GM08714 (cell line): ENCODE data around the gene ATP5IF1.

Experiments used
- H3K4me3 ChIP-seq: fragments of 200-500 bp; sonication (Bioruptor generic); 2 replicates; pipeline ENCODE4 v1.5.1; 2014; ENCODE audit warnings: mild to moderate bottlenecking, low read length, inconsistent platforms
- ZNF274 ChIP-seq: IDR thresholded peaks from 2 replicates; pipeline ENCODE4 v1.6.1; 2012; ENCODE audit warnings: mild to moderate bottlenecking, low read depth, low read length

Gene ATP5IF1

DNA sequence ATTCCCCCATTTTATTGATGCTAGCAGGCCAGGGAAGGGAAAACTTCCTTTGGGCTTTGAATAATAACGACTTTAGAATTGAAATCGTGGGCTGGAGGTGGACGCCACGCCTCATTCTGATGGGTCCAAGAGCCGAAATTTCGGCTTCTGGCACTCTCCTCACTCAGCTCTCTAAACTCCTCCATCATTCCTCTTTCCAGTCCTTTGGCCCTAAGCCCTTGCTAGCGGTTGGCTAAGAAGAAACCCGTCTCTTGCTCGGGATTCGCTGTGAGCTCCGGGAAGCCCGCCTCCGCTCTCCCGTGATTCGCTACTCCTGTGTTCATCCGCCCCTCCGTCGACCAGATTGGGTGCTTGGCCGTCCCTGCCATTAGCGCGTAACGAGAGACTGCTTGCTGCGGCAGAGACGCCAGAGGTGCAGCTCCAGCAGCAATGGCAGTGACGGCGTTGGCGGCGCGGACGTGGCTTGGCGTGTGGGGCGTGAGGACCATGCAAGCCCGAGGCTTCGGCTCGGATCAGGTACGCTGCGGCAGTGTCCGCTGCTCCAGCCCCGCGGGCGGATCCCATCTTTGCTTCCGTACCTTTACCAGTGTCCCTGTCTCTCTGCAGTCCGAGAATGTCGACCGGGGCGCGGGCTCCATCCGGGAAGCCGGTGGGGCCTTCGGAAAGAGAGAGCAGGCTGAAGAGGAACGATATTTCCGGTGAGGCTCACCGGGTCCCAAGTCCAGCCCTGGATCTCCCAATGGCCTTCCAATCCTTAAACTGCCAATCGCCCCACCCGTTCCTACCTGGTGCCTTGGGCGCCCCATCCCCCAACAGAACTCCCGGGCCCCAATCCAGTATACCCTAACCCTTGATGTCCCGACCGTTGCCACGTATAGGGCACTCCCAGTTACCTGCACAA is at the start of gene ATP5IF1:
Gene ATP5IF1 (plus strand): TSS at position 370 of the 901 bp plus-strand sequence. CDS start 60 bp downstream, at position 430.
- no peak for TF ChIP-seq ZNF274

DNA sequence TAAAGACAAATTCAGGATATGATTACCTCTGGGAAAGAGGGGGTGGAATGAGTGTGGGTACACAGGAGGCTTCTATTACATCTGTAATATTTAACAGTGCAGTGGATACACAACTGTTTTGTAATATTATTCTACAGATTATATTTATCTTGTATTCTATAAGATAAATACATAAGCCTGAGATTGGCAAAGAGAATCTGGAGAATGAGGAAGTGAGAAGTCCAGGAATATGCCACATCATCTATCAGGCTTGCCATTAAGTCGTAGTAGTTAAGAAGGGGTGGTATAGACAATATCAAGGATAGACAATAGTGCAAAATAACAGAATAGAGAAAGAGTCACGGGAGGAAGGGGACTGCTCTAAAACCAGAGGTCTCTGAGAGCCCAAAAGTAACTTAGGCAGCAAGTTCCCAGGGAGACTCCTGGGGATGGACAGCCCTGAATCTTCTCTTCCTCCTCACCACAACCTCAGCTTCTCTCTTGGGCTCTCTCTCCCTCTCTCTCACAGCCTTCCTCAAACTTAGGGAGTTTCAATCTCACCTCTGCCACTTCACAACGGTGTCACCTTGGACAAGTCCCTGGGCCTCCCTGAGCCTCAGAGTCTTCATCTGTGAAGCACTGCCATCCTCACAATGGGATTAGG is 45.5 kb upstream of the ATP5IF1 start:
- no peak overlapping the region for H3K4me3 ChIP-seq
- no peak for TF ChIP-seq ZNF274

More for the DNA sequence above, at the start of gene ATP5IF1:
- H3K4me3 ChIP-seq = peak within 1 kb of the TSS; percentile 79

DNA sequence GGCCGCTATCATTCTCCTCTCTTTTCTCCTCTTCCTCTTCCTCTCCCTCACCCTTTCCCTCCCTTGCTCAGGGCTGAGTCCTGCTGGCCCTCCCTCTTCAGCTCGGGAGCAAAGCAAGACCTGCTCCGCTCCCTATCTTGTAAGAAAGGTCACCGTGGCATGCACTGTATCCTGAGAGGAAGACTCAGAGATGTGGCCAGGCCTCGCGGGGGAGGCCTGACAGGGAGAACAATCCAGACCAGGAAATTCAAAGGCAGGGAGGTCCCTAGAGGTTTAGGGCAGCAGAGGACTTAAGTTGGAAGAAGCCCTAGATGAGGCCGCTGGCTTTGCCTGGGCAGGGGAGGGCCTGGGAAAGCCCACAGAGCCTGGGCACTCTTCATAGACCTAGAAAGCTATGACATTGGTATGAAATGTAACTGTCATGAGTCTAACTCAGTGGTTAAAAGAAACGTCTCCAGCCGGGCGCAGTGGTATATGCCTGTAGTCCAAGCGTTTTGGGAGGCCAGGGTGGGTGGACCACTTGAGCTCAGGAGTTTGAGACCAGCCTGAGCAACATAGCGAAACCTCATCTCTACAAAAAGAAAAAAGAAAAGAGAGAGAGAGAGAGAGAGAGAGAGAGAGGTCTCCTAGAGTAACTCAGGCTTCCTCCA is 44.8 kb upstream of the ATP5IF1 start:
- no peak for TF ChIP-seq ZNF274
- H3K4me3 ChIP-seq = no peak overlapping the region

DNA sequence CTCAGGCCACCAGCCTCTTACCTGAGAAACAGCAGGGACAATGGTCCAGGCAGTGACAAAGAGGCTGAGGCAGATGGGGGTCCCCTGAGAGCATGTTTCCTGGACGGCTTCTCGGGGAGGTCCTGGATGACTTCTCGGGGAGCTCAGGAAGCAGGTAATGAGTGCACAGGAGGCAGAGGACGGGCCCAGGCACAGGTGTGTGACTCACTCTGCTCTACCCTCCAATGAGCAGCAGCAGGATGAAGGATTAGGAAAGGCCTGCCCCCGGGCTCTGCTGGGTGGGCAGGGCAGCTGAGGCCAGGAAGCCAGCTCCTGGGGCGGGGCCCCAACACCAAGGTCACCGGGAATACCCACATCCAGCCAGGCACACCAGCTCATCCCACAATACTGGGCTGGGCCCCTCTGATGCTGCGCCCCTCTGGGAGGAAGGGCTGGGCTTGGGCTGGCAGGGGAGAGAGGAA is 42.2 kb upstream of the ATP5IF1 start:
- no peak for TF ChIP-seq ZNF274
- no peak overlapping the region for H3K4me3 ChIP-seq

DNA sequence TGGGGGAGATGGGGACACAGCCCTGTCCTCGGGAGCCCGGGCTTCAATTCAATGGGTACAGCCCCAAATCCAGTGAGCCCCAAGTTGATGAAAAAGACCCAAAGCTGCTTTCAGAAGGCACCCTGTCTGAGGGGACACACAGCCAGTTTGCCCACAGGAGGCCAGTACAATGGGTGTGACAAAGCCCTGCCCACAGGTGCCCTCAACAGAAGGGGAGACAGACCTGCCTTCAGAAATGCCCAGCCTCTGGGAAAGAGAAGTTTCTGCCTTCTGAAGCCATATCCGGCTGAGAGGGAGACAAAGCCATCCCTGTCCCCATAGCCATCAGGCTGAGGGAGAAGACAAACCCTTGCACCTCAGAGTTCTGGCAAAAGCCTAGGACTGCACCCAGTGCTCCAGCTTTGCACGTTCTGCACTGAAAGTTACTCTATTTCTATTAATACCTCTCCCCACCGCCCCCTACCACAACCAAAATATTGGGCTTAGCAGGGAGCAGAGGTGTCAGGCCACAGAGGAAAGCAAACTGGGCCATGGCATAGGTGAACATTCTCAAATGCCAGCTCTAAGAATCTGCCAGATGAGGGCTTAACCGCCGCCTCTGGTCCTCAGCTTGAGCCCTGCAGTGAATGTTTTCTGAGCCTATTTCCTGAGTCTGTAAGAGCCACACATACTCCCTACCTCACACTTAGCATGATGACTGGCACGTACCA is 41.4 kb upstream of the ATP5IF1 start:
- no peak for TF ChIP-seq ZNF274

DNA sequence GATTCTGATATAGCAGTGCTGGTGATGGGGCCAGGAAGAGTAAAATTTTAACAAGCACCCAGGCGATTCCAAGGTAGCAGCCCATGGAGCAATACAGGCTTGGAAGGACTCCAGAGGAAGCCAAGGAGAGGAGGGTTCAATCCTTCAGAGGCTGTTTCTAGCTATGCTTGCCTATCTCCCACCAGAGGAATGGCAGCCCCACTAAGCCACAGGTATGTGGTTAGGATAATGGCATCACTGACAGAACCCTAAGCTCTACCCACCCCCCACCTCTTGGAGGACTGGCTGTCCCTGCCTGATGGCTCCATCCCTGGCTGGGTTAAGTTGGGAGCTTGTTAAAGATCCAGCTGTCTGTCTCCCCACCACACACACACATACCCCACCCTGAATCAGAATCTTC is 40.1 kb upstream of the ATP5IF1 start:
- no peak for TF ChIP-seq ZNF274
- no peak overlapping the region for H3K4me3 ChIP-seq

More for the DNA sequence above, 41.4 kb upstream of the ATP5IF1 start:
- H3K4me3 ChIP-seq = no peak overlapping the region

DNA sequence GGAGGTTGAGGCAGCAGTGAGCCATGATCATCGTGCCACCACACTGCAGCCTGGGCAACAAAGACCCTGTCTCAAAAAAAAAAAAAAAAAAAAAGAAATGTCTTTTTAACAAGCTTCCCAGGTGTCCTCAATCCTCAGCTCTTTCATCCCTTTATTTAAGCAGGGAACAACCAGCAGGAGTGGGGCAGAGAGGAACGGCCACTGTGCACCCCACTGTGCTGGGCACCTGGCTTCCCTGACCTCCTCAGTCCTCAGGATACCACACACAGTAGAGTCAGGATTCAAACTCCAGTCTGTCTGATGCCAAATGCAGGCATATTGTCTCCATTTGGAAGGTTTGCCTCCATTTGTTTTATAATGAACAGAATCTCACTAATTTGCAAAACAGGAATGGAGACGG is 39.6 kb upstream of the ATP5IF1 start:
- no peak for TF ChIP-seq ZNF274
- H3K4me3 ChIP-seq = no peak overlapping the region

DNA sequence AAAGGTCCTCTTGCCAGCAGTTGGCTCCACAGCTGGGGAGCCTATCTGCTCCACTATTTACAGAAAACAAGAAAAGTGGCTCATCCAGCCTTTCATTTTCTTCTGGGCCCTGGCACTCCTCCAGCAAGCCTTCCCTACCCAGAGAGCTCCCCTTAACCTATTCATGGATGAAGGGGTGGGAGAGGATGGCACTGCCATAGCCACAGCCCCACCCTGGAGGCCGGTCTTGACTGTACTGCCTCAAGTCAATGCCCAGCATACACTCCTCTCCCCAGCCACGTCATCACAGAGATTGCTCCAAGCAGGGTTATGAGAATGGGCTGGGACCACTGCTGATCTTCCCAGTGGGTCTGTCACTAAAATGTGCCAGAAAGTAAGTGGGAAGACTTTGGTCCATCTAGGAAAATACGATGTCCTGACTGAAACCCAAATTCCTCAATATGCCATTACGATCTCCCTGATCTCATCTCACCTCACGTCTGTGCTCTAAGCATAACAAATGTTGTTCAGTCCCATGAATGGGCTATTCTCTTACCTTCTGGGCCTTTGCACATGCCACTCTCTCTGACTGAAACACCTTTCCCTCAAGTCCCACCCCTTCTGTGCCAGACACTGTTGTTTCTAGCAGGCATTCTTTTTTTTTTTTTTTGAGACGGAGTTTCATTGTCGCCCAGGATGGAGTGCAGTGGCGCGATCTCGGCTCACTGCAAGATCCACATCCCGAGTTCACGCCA is 38.1 kb upstream of the ATP5IF1 start:
- TF ChIP-seq ZNF274 = no peak
- H3K4me3 ChIP-seq = no peak overlapping the region

DNA sequence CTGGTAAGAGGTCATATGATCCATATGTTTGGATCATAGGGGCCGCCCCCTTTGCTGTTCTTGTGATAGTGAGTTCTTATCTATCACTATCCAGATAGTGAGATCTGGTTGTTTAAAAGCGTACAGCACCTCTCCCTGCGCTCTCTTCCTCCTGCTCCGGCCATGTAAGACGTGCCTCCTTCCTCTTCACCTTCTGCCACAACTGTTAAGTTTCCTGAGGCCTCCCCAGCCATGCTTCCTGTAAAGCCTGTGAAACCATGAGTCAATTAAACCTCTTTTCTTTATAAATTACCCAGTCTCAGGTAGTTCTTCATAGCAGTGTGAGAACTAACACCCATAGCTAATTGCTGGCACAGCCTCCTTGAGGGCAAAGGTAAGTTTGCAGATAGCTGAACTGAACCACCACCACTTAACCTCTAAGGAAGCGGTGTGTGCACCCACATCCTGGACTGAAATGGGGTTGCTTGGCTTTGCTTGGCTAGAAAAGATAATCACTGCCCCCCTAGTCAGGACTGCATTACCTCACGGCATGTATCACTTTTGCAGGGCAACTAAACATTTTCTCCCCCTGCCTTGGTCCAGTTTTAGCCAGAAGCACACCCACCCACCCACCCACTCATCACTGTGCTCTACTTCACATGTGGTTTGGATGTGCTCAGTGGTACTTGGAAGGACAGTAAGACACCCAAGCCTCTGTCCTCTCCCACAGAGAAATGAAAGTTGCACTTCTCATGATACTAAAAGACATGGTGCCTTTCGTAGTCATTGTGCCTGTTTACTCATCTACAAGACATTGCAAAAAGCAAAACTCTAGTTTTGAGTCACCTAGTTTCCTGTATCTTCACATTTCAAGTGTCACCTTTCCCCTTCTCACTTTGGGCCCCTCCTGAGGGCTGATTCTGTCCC is 36.3 kb upstream of the ATP5IF1 start:
- no peak for TF ChIP-seq ZNF274
- H3K4me3 ChIP-seq = peak overlapping the region; percentile 51; the same call in 1 of the 2 replicates

DNA sequence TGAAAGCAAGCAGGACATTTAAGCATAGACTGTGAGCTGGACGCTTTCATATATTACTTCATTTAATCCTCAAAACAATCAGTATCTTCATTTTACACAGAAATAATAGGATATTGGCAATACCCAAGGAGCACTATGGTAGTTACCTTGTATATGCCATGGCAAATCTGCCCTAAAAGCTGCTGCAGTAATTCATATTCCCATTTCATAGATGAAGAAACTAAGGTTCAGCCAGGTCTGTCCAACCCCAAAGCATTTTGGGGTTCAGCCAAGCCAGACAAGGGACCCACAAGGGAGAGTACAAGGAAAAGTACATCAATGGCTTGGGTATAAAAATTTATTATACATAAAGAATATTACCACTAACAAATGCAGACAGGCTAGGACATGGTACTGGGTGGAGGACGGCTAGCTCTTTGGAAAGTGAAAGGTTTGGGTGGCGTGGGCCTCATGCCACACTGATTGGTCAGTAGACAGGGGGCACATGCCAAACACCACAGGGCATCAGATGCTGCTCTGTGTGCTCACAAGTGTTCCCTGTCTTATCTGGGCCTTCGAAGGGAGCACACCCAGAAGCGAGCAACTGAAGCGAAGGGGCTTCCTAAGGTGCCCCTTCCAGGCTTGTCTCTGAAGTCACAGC is 35.6 kb upstream of the ATP5IF1 start:
- peak overlapping the region; percentile 16; the same call in 1 of the 2 replicates for H3K4me3 ChIP-seq
- TF ChIP-seq ZNF274 = no peak

DNA sequence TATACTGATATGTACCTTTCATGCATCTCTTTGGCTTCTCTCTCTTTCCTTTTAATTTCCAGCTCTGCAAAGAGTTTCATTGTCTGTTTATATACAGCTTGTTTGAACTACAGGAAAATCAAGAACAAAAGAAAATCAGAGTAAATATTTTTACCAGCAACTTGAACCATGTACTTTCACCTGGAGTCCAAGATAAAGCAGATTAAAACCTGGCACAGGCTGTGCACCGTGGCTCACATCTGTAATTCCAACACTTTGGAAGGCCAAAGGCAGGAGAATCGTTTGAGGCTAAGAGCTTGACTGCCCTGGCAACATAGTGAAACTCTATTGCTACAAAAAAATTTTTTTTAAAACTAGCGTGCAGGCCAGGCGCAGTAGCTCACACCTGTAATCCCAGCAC is 30.7 kb upstream of the ATP5IF1 start:
- no peak for TF ChIP-seq ZNF274
- no peak overlapping the region for H3K4me3 ChIP-seq
